Esophagus (tissue), 2 donors: ENCODE measurements around the gene STK35. TPM values are rescaled to one million over a fixed set of nuclear protein-coding genes. Genes with fewer than 3 reads are reported as not detected.
A peak's percentile ranks its signal among the peaks of the same experiment; 100 is the strongest.

Experiments
- H3K27ac ChIP-seq, 2 donors: one replicate each; pipeline ENCODE4 v1.5.1; 2013; ENCODE audit warnings: low read depth in 2 of 2, mild to moderate bottlenecking in 2 of 2, inconsistent platforms in 1 of 2, low read length in 1 of 2, moderate library complexity in 1 of 2
- H3K27me3 ChIP-seq, 2 donors: one replicate each; pipeline ENCODE4 v1.6.1; 2013; ENCODE audit warnings: low read length in 2 of 2, control low read depth in 1 of 2, mild to moderate bottlenecking in 1 of 2; ENCODE audit not compliant: insufficient read depth in 2 of 2, control insufficient read depth in 1 of 2
- H3K36me3 ChIP-seq, 2 donors: one replicate each; pipeline ENCODE4 v1.6.1; 2013; ENCODE audit warnings: low read length in 1 of 2; ENCODE audit not compliant: control insufficient read depth in 2 of 2, insufficient read depth in 2 of 2
- H3K4me1 ChIP-seq, 2 donors: one replicate each; pipeline ENCODE4 v1.6.1; 2013; ENCODE audit warnings: low read length in 1 of 2; ENCODE audit not compliant: control insufficient read depth in 2 of 2, insufficient read depth in 2 of 2
- H3K4me3 ChIP-seq, 2 donors: one replicate each; pipeline ENCODE4 v1.5.1; 2013; ENCODE audit warnings: low read length in 2 of 2, mild to moderate bottlenecking in 2 of 2, low read depth in 1 of 2, moderate library complexity in 1 of 2
- H3K9me3 ChIP-seq, 2 donors: one replicate each; pipeline ENCODE4 v1.6.1; 2013; ENCODE audit warnings: mild to moderate bottlenecking in 2 of 2, low read depth in 1 of 2, low read length in 1 of 2, moderate library complexity in 1 of 2; ENCODE audit not compliant: control insufficient read depth in 2 of 2, insufficient read depth in 1 of 2
- WGBS, 2 donors: extraction: QIAGEN DNeasy Blood & Tissue Kit; methylation state at CpG; one replicate each; pipeline ENCODE4 v1.1.7; 2013; 5-methylcytosine and 5-hydroxymethylcytosine counted together
- polyA plus RNA-seq, 2 donors: library from polyadenylated mRNA; stranded (reverse); fragments of 200-250 nt; gene quantifications; one replicate each; pipeline ENCODE4 v1.2.3, GENCODE V29; 2013
- donor health status: healthy with polysubstance abuse.
- donor health status: Bipolar disorder and iron deficiency.

STK35 gene
- polyA plus RNA-seq, 2 donors: 6.9 to 8.0 TPM

- H3K4me1 ChIP-seq: no peaks in the 10 kb centered on the region
- no peak overlapping the region for H3K4me3 ChIP-seq
- H3K9me3 ChIP-seq: peaks cover 0 to under 1% of the 10 kb centered on the region in 2 donors
- H3K27me3 ChIP-seq: no peaks in the 10 kb centered on the region
- no peak overlapping the region for H3K27ac ChIP-seq
- no peaks in the 10 kb centered on the region for H3K36me3 ChIP-seq
- 42 to 68% methylated on average over 5 of the region's 5 CpGs for WGBS, 2 donors
These were observed 16.9 kb upstream of the STK35 start for GRCh38 chr20:2084703-2085102.

DNA sequence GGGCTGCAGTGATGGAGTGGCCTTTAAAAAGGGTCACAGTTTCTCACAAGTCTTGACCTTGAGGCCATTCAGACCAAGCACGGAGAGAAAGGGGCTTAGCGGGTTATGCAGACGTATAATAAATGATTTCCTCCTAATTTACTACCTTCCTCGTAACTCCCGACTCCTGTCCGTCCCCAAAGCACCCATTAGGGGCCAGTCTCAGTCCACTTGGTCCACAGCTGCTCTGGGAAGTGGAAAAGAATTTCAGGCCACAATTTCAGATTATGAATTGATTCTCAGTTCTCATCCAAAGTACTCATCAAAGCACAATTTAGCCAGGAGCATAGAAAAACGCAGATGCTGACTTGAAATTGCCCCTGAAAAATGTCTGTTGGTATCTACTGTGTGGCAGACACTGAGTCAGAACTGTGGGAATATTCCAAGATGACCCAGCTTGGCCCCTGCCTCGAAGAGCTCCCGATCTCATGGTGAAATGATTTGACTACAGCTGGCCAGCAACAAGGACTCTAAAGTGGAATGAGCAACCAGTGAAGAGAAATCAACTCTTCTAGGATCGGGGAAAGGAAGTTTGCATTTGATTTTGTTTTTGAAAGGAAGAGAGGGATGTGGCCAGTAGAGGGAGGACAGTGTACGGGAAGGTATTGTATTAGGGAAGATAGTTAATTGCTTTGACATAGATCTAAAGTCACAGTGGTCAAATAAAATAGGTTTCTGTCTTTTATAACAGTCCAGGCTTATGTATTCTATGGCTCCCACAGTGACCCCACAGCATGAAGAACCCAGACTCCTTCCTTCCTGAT lies 15.2 kb upstream of the STK35 start:
- no peaks in the 10 kb centered on the region for H3K4me1 ChIP-seq
- H3K27ac ChIP-seq: no peak overlapping the region
- H3K9me3 ChIP-seq: no peaks in the 10 kb centered on the region
- no peaks in the 10 kb centered on the region for H3K27me3 ChIP-seq
- no peaks in the 10 kb centered on the region for H3K36me3 ChIP-seq
- H3K4me3 ChIP-seq: no peak overlapping the region
- 51% methylated on average over 11 of the region's 11 CpGs for WGBS, 2 donors

DNA sequence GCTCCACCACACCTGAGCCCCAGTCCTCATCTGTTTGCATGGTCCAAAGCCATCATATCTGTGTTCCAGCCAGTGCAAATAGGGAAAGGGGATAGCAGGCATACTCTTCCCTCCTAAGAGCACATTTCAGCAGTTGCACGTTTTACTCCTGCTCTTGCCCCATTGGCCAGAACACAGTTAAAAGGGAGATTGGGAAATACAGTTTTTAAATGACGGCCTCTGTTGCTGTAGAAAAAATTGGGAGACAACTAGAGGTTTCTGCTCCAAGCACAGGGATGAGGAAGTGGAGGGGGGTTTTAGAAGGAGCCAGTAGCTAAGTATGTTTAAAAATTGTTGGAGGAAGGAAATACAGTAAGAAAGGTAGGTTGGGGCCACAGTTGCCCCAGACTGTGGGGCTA lies 14.6 kb upstream of the STK35 start:
- WGBS, 2 donors: 65 to 69% methylated on average over 2 of the region's 2 CpGs
- Histone ChIP-seq H3K36me3 (no peaks in the 10 kb centered on the region), H3K9me3 (no peaks in the 10 kb centered on the region), H3K4me1 (no peaks in the 10 kb centered on the region), H3K4me3 (no peak overlapping the region), H3K27me3 (no peaks in the 10 kb centered on the region), H3K27ac (no peak overlapping the region)

DNA sequence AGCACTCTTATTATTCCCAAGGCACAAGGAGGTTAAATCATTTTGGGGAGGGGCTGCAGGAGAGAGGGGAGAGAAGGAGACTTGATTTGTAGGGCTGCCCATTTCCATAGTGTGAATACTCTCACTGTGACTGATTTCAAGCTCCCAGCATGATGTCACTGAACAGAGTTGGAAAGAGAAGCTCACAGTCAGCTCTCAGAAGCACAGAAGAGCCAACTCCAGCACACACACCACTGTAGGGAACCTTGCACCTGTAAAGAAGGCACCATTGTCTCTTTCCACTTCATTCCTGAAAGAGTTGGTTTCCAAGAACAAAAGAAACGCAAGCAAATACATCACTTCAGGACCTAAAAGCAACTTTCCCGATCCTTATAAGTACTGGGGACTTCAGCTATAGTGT lies 12.7 kb upstream of the STK35 start:
- Histone ChIP-seq H3K4me3 (no peak overlapping the region), H3K4me1 (no peaks in the 10 kb centered on the region), H3K27me3 (peaks cover 0 to 4% of the 10 kb centered on the region in 2 donors), H3K9me3 (no peaks in the 10 kb centered on the region), H3K27ac (no peak overlapping the region), H3K36me3 (no peaks in the 10 kb centered on the region)
- 35 to 39% methylated on average over 2 of the region's 2 CpGs for WGBS, 2 donors

- WGBS, 2 donors: 68 to 70% methylated on average over 5 of the region's 5 CpGs
- Histone ChIP-seq H3K27ac (no peak overlapping the region), H3K4me3 (no peak overlapping the region), H3K27me3 (peaks cover 0 to 4% of the 10 kb centered on the region in 2 donors), H3K36me3 (no peaks in the 10 kb centered on the region), H3K4me1 (no peaks in the 10 kb centered on the region), H3K9me3 (no peaks in the 10 kb centered on the region)
These were observed 12.2 kb upstream of the STK35 start for GRCh38 chr20:2089447-2089846.

DNA sequence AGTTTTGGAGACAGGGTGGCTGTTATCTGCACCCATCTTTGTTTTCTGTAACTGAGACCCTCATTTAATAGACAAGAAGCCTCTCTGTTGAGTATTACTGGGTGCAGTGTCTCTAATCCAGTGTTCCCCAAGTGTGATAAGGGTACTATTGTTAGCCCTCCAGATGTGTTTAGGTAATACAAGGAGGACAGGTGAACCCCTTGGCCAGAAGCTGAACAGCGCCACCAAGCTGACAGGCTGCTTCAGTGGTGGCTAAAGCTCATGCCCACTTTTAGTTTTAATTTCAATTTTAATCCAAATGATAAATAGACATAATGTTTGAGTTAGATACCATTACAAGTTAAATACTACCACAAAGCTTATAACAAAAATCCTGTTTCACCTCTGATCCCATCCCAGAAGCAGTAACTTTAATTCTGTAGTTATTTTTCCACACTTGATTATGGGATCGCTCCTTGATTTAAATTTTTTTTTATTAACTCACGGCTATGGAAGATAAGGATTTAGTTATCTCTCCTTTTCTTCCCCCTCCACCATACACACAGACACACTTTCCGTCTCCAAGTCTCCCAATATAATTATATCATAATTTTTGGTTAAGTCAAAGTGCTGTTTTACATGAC lies 8.4 kb upstream of the STK35 start:
- WGBS, 2 donors: 46 to 56% methylated on average over 4 of the region's 4 CpGs
- Histone ChIP-seq H3K9me3 (no peaks in the 10 kb centered on the region), H3K36me3 (no peaks in the 10 kb centered on the region), H3K4me3 (no peak overlapping the region), H3K4me1 (no peaks in the 10 kb centered on the region), H3K27ac (no peak overlapping the region), H3K27me3 (peaks cover 0 to 4% of the 10 kb centered on the region in 2 donors)

DNA sequence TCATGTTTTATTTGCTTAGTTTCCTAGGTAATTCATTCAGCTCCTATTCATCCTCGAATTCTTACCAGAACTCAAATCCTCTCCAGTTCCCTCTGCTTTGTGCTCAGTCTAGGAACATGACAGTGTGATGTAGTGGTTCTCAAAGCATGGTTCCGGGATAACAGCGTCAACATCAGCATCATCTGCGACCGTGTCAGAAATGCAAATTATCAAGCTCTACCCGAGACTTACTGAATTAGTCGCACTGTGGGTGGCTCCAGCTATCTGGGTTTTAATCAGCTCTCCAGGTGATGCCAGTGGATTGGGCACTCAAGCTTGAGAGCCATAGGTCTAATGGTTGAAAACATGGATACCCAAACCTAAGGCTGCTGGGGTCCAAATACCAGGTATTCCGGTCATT lies 7.7 kb upstream of the STK35 start:
- no peaks in the 10 kb centered on the region for H3K4me1 ChIP-seq
- H3K36me3 ChIP-seq: no peaks in the 10 kb centered on the region
- no peaks in the 10 kb centered on the region for H3K9me3 ChIP-seq
- H3K4me3 ChIP-seq: no peak overlapping the region
- H3K27me3 ChIP-seq: peaks cover 0 to 4% of the 10 kb centered on the region in 2 donors
- no peak overlapping the region for H3K27ac ChIP-seq
- 42 to 48% methylated on average over 8 of the region's 8 CpGs for WGBS, 2 donors

DNA sequence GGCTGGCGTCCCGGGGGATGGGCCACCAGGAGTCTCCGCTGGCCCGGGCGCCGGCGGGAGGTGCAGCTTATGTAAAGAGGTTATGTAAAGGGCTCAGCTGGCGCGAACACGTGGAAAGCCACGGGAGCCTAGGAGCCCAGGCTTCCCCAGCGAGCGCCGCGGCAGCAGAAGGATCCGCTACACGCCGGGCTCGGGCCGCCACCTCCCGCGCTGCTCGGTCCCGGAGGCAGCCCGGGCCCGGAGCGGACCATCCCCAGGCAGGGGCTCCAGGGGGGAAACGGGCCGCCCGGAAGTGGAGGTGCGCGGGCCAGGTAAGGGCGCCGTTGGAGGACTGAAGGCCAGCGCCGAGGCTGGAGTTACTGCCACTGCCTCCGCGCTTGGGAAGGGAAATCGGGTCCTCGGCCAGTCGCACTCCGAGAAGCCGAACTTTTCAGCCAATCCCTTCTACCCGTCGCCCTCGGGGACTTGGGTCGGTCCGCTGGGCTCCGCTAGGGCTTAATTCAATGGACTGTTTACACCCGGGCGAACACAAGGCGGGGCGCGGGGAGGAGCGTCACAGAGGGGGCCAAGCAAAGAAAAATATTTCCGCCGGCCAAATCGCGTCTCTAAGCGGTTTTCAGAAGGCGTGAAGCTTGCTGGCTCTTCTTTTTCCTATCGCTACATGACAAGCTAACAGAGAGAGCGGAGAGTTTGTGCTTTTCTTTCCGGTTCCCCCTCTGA lies 398 bp downstream of the STK35 start:
- peak overlapping the region; percentile 84 to 92 for H3K4me3 ChIP-seq
- H3K27ac ChIP-seq: peak overlapping the region; percentile 93 to 100
- H3K9me3 ChIP-seq: no peaks in the 10 kb centered on the region
- peaks cover 2 to 8% of the 10 kb centered on the region in 2 donors for H3K4me1 ChIP-seq
- no peaks in the 10 kb centered on the region for H3K27me3 ChIP-seq
- WGBS, 2 donors: 0% methylated on average over 61 to 64 of the region's 64 CpGs
- no peaks in the 10 kb centered on the region for H3K36me3 ChIP-seq

DNA sequence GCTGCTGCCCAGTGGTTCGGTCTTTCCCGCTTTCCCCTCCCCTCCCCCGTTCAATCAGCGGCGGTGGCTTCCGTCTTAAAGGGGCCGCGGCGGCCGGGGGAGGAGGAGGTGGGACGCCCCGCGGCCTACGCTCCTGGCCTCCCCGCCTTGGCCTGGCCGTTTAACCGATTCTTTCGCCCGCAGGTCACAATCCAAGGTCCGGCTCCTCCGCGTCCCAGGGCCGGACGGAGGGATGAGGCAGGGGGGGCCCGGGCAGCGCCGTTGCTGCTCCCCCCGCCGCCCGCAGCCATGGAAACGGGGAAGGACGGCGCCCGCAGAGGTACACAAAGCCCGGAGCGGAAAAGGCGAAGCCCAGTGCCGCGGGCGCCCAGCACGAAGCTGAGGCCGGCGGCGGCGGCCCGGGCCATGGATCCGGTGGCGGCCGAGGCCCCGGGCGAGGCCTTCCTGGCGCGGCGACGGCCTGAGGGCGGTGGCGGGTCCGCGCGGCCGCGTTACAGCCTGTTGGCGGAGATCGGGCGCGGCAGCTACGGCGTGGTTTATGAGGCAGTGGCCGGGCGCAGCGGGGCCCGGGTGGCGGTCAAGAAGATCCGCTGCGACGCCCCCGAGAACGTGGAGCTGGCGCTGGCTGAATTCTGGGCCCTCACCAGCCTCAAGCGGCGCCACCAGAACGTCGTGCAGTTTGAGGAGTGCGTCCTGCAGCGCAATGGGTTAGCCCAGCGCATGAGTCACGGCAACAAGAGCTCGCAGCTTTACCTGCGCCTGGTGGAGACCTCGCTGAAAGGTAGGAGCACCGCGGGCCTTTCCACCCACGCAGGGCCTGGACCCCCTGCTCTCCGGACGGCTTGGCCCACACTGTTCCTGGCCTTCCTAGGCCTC lies 1.2 kb downstream of the STK35 start:
- Histone ChIP-seq H3K4me1 (peaks cover 2 to 8% of the 10 kb centered on the region in 2 donors), H3K27me3 (no peaks in the 10 kb centered on the region), H3K4me3 (peak overlapping the region; percentile 84 to 92), H3K36me3 (no peaks in the 10 kb centered on the region), H3K9me3 (no peaks in the 10 kb centered on the region), H3K27ac (peak overlapping the region; percentile 93 to 100)
- 0% methylated on average over 86 to 95 of the region's 95 CpGs for WGBS, 2 donors
